Vagina (tissue), 2 donors: ENCODE data around the gene MTCL1. TPM values are rescaled to one million over a fixed set of nuclear protein-coding genes. Genes with fewer than 3 reads are reported as not detected.

Source experiments
- DNase-seq, 2 donors: peaks; one replicate each; pipeline ENCODE4 v3.0.0-alpha.2; 2017; ENCODE audit errors: extremely low spot score in 2 of 2
- H3K27ac ChIP-seq: fragments of 200-600 bp; sonication (generic); one replicate; pipeline ENCODE4 v1.5.1; 2019
- H3K27me3 ChIP-seq: fragments of 200-600 bp; sonication (generic); one replicate; pipeline ENCODE4 v1.5.1; 2019
- H3K36me3 ChIP-seq, 2 donors: fragments of 200-600 bp; sonication (generic); one replicate each; pipeline ENCODE4 v1.5.1; 2017 to 2019
- H3K4me1 ChIP-seq: fragments of 200-600 bp; sonication (generic); one replicate; pipeline ENCODE4 v1.5.1; 2019
- H3K4me3 ChIP-seq, 2 donors: fragments of 200-600 bp; sonication (generic); 1 replicate in 1 of 2; 2 replicates in 1 of 2; pipeline ENCODE4 v1.5.1; 2016 to 2019
- H3K9me3 ChIP-seq: fragments of 200-600 bp; sonication (generic); one replicate; pipeline ENCODE4 v1.5.1; 2019
- POLR2A ChIP-seq, 2 donors: fragments of 450-650 bp; IDR thresholded peaks; one replicate each; pipeline ENCODE4 v1.6.1; 2017; ENCODE audit warnings: antibody characterized with exemption in 2 of 2, mild to moderate bottlenecking in 2 of 2, moderate library complexity in 2 of 2
- POLR2AphosphoS5 ChIP-seq, 2 donors: sonication (generic); formaldehyde crosslinking; IDR thresholded peaks; one replicate each; pipeline ENCODE4 v1.9.0; 2017; ENCODE audit warnings: antibody characterized with exemption in 2 of 2, mild to moderate bottlenecking in 2 of 2, low read depth in 1 of 2; ENCODE audit not compliant: insufficient read depth in 1 of 2
- intact Hi-C: fragments of 100-400 bp; cut with DNase I; formaldehyde crosslinking; loops from one replicate; pipeline ENCODE4 v1.15.1; 2023
- small RNA-seq: library from RNA; depleted of rRNA; stranded (forward); fragments of <200 nt; gene quantifications from one replicate; pipeline ENCODE3, GENCODE V24; 2016
- total RNA-seq: library from RNA; depleted of rRNA; stranded (reverse); fragments of >200 nt; gene quantifications from one replicate; pipeline ENCODE4 v1.2.3, GENCODE V29; 2016
- TF ChIP-seq, protein P1 (sequence below), 3 experiments: fragments of 450-650 bp in 2 of 3; fragments of 200-600 bp in 1 of 3; sonication (generic) in 1 of 3; IDR thresholded peaks; one replicate each; pipeline ENCODE4 v1.5.1; 2017 to 2019; ENCODE audit warnings: antibody characterized with exemption in 3 of 3, mild to moderate bottlenecking in 2 of 3, moderate library complexity in 2 of 3

The MTCL1 gene
- total RNA-seq, 1 donor from 2014 or later = 23.6 TPM

GRCh38 chr18:8874872-8875271 is 169.5 kb downstream of the MTCL1 start:
- intact Hi-C loops = no loop called here
- TF ChIP-seq, protein P1, sequence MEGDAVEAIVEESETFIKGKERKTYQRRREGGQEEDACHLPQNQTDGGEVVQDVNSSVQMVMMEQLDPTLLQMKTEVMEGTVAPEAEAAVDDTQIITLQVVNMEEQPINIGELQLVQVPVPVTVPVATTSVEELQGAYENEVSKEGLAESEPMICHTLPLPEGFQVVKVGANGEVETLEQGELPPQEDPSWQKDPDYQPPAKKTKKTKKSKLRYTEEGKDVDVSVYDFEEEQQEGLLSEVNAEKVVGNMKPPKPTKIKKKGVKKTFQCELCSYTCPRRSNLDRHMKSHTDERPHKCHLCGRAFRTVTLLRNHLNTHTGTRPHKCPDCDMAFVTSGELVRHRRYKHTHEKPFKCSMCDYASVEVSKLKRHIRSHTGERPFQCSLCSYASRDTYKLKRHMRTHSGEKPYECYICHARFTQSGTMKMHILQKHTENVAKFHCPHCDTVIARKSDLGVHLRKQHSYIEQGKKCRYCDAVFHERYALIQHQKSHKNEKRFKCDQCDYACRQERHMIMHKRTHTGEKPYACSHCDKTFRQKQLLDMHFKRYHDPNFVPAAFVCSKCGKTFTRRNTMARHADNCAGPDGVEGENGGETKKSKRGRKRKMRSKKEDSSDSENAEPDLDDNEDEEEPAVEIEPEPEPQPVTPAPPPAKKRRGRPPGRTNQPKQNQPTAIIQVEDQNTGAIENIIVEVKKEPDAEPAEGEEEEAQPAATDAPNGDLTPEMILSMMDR (IDR thresholded peaks at IDR 0.05) = no peak
- no peak for TF ChIP-seq POLR2A (IDR thresholded peaks at IDR 0.05)
- TF ChIP-seq POLR2AphosphoS5 (IDR thresholded peaks at IDR 0.05; ENCODE audit: insufficient read depth in 1 of 2, low read depth in 1 of 2) = no peak
- no peak overlapping the region for H3K4me3 ChIP-seq
- no peaks in the 10 kb centered on the region for H3K9me3 ChIP-seq
- H3K4me1 ChIP-seq = no peaks in the 10 kb centered on the region
- no peak for DNase-seq
- no peak overlapping the region for H3K27ac ChIP-seq
- no peaks in the 10 kb centered on the region for H3K27me3 ChIP-seq
- H3K36me3 ChIP-seq = no peaks in the 10 kb centered on the region

- no peaks in the 10 kb centered on the region for H3K27me3 ChIP-seq
- H3K4me3 ChIP-seq = no peak overlapping the region
- DNase-seq = no peak
- H3K36me3 ChIP-seq = no peaks in the 10 kb centered on the region
- no peaks in the 10 kb centered on the region for H3K4me1 ChIP-seq
- TF ChIP-seq POLR2AphosphoS5 (IDR thresholded peaks at IDR 0.05; ENCODE audit: insufficient read depth in 1 of 2, low read depth in 1 of 2) (no peak), POLR2A (IDR thresholded peaks at IDR 0.05) (no peak)
- TF ChIP-seq, protein P1 (IDR thresholded peaks at IDR 0.05) = no peak
- H3K27ac ChIP-seq = no peak overlapping the region
- intact Hi-C loops = no loop called here
- H3K9me3 ChIP-seq = no peaks in the 10 kb centered on the region
Observed at GRCh38 chr18:8876887-8877286, 171.5 kb downstream of the MTCL1 start.

- Histone ChIP-seq H3K9me3 (peaks cover 11% of the 10 kb centered on the region), H3K4me3 (no peak overlapping the region), H3K27me3 (no peaks in the 10 kb centered on the region), H3K4me1 (no peaks in the 10 kb centered on the region), H3K27ac (no peak overlapping the region), H3K36me3 (no peaks in the 10 kb centered on the region)
- no peak for DNase-seq
- intact Hi-C loops = no loop called here
- TF ChIP-seq POLR2AphosphoS5 (IDR thresholded peaks at IDR 0.05; ENCODE audit: insufficient read depth in 1 of 2, low read depth in 1 of 2) (no peak), POLR2A (IDR thresholded peaks at IDR 0.05) (no peak)
- TF ChIP-seq, protein P1 (IDR thresholded peaks at IDR 0.05) = no peak
Observed at GRCh38 chr18:8881103-8881502, 175.7 kb downstream of the MTCL1 start.

Small RNA genes within 50 kb of the gene (small RNA-seq; reads per million reads assigned to genes)
- not detected for gene RF00019

Other genes starting within 250 kb of the MTCL1 start
- 35.8 TPM for gene RAB12, start 96.1 kb upstream of the MTCL1 start, total RNA-seq